Stimulated activated CD4-positive, alpha-beta T cell treated with anti-CD3 and anti-CD28 coated beads, Interleukin-15, amount 100 ng/mL, for 24 hours (primary cell): ENCODE data around the gene TMEM163.

Source experiments
- DNase-seq: peaks from one replicate; pipeline ENCODE4 v3.0.0-alpha.2; 2020

TMEM163 gene

GRCh38 chr2:134690629-134691215 lies 28.1 kb downstream of the TMEM163 start:
- no peak for DNase-seq

DNA sequence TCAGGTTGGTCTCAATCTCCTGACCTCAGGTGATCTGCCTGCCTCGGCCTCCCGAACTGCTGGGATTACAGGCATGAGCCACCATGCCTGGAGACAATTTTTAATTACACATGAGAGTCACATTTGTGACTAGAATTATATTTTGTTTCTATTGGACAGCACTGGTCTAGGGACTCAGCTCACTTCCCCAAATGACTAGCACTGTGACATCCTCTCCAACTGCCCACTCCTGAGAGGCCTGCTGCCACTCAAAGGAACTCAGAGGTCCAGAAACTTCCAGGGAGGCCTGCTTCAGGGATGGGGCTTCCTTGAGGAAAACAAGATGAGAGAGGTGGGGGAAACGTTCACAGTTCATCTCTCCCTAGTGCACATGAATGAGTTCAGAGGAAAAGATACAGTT lies 29.5 kb downstream of the TMEM163 start:
- no peak for DNase-seq

GRCh38 chr2:134685967-134686366 lies 32.8 kb downstream of the TMEM163 start:
- no peak for DNase-seq

DNA sequence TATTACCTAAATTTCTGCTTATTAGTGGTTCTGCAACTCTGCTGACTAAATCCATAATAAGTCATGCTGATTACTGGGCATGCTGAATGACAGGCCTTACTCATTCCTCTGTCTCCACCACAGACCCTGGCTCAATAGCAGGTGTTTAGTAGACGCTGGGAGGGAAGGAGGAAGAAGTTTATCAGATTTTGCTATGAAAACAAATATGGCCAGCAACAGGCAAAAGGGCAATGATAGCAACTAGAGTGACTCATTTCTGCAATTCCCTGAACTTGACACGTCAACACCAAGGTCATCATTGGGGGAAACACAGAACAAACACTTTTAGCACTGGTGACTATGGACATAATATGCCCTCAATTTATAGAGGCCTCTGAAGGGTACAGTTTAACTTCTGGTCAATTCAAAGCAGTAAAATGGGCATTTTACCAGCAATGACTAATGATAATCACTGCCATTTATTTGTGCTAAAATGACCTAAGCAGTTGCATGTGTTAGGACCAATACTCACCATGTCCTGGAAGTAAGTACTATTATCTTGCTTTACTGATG lies 35.2 kb downstream of the TMEM163 start:
- peak; percentile 11 for DNase-seq

GRCh38 chr2:134682726-134683125 lies 36.1 kb downstream of the TMEM163 start:
- DNase-seq: no peak

- no peak for DNase-seq
Observed at GRCh38 chr2:134681201-134681600, 37.6 kb downstream of the TMEM163 start.

GRCh38 chr2:134679745-134680144 lies 39.1 kb downstream of the TMEM163 start:
- peak; percentile 21 for DNase-seq

- no peak for DNase-seq
Observed at GRCh38 chr2:134679294-134679693, 39.5 kb downstream of the TMEM163 start.

GRCh38 chr2:134677856-134678756 lies 40.7 kb downstream of the TMEM163 start:
- DNase-seq: no peak

DNA sequence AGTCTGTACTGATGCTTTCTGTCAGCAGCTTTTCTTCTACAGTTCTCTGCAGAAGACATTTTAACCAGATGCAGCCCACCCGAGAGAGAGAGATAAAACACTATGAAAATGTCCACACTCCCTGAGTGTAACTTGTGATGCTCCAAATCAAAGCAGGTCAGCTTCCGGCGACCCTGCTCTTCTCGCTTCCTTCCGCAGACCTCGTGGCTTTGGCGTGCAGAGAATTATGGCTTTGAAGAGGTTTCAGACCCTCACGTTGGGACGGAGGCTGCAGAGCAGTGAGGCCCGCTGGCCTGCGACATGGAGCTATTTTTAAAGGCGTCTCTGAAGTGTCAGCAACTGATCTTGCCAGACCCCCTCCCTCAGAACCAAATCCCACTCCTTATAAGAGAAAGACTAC lies 41.8 kb downstream of the TMEM163 start:
- peak; percentile 18 for DNase-seq

GRCh38 chr2:134675314-134675713 lies 43.5 kb downstream of the TMEM163 start:
- DNase-seq: no peak

- DNase-seq: no peak
Observed at GRCh38 chr2:134674687-134675086, 44.1 kb downstream of the TMEM163 start.

GRCh38 chr2:134671513-134671912 lies 47.3 kb downstream of the TMEM163 start:
- DNase-seq: no peak

GRCh38 chr2:134670955-134671354 lies 47.8 kb downstream of the TMEM163 start:
- DNase-seq: no peak

DNA sequence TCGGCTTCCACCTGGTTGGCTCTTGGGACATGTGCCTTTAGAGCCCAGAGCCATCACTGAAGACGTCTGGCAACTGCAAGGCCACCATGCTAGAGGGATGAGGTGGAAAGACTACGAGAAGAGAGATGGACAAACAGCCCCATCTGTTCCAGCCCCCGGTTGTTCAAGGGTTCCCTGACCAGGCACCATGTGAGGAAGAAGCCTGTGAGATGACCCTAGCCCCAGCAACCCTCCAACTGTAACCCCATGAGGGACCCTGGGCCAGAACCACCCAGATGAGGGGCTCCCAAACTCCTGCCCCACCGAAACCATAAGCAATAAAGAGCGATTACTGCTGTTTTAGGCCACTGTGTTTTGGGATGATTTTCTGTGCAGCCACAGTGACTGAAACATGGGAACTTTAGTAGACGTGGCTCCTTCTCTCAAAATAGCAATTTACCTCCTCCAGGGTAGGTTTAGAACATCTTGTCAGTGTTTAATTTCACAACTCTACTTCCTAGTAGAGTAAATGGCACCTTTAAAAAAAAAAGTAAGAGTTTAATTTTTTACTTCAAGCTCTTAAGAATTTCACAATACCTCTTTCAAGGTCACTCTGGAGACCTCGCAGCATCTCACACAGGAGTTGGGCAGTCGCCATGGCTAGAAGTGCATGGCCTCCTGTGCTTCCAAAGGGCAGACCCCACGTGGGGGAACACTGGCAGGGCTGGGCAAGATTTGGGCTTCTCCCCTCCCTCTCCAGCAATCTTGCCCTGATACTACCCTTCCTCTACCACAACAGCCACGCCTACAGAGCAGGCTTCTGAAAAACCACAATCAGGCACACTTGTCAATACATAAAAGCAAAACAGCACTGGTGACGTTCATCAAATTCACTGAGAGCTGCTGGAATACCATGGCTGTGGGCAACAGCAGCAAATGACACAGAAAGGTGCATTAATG lies 48.8 kb downstream of the TMEM163 start:
- DNase-seq: peak; percentile 41

GRCh38 chr2:134668821-134669220 lies 50.0 kb downstream of the TMEM163 start:
- peak; percentile 73 for DNase-seq

- no peak for DNase-seq
Observed at GRCh38 chr2:134667541-134667940, 51.3 kb downstream of the TMEM163 start.

GRCh38 chr2:134667081-134667480 lies 51.7 kb downstream of the TMEM163 start:
- DNase-seq: no peak

GRCh38 chr2:134665727-134666506 lies 52.9 kb downstream of the TMEM163 start:
- DNase-seq: no peak

DNA sequence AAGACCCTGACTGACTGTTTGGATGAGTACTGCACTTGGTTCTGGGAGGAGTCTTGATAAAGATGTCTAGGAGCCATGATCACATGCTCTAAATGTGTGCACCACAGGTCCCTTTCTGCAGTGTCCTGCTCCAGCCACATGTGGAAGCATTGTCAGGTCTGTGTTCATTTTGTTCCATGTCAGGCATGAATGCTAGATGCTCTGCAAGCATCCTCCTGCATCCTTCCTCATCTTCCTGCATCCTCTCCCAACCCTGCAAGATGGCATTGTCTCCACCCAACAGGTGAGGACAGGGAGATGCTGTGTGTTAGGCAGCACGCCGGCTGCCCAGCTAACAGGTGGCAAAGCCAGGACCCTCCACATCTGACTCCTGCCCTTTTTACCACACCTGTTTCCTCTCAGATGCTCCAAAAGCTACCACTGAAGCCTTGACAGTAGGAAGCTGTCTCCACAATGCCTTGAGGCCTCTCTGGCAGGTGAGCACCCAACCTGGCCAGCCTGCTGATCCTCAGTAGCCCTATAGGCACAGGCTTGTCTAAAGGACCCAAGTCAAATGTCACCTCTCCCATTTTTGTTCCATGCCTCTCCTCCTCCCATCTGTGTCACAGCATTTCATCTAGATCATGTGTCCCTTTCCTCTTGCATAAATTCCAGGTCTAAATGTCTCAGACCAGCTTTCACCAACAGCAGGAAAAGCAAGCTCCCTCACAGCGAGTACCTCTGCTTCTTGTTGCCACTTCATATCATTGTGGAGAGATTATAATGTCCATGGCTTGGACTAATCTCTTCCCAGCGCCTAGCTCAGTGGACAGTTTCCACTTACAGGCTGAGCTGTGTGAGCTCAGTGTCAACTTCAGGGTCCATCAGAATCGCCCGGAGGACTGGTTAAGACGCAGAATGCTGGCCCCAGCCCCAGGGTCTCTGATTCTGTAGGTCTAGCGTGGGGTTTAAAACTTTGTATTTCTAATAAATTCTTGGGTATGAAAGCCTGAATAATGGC lies 55.0 kb downstream of the TMEM163 start:
- DNase-seq: no peak

- no peak for DNase-seq
Observed at GRCh38 chr2:134662751-134663150, 56.0 kb downstream of the TMEM163 start.
